Kidney (tissue), 14 donors: ENCODE measurements around the gene GRM2. TPM values are rescaled to one million over a fixed set of nuclear protein-coding genes. Genes with fewer than 3 reads are reported as not detected.

Experiments
- DNase-seq, 5 donors: peaks; one replicate each; pipeline ENCODE4 v3.0.0-alpha.2; 2013 to 2020
- FAIRE-seq: peaks from 2 replicates; lab custom pipeline; 2012; peaks lifted over from hg19 to GRCh38; lab: Jason Lieb, UNC
- H3K27ac ChIP-seq, 2 donors: one replicate each; pipeline ENCODE4 v1.7.0; 2013; ENCODE audit warnings: low read depth in 2 of 2, low read length in 2 of 2, inconsistent platforms in 1 of 2
- H3K27me3 ChIP-seq: one replicate; pipeline ENCODE4 v1.7.1; 2013; ENCODE audit warnings: low read length, inconsistent platforms; ENCODE audit not compliant: control insufficient read depth, insufficient read depth
- H3K36me3 ChIP-seq, 3 donors: one replicate each; pipeline versions ENCODE4 v1.7.0 to v1.7.1; 2013; ENCODE audit warnings: low read length in 3 of 3, control low read depth in 1 of 3, inconsistent platforms in 1 of 3; ENCODE audit not compliant: insufficient read depth in 3 of 3, control insufficient read depth in 2 of 3
- H3K4me1 ChIP-seq, 3 donors: one replicate each; pipeline versions ENCODE4 v1.7.0 to v1.7.1; 2013; ENCODE audit warnings: low read length in 3 of 3, inconsistent platforms in 1 of 3, low read depth in 1 of 3; ENCODE audit not compliant: control insufficient read depth in 2 of 3, insufficient read depth in 2 of 3
- H3K4me3 ChIP-seq, 3 donors: one replicate each; pipeline versions ENCODE4 v1.7.0 to v1.8.1; 2013; ENCODE audit warnings: low read length in 3 of 3, control low read depth in 1 of 3, inconsistent platforms in 1 of 3
- H3K9ac ChIP-seq, 3 donors: one replicate each; pipeline versions ENCODE4 v1.7.0 to v1.7.1; 2013; ENCODE audit warnings: low read length in 3 of 3, control low read depth in 1 of 3, inconsistent platforms in 1 of 3
- H3K9me3 ChIP-seq, 3 donors: one replicate each; pipeline versions ENCODE4 v1.7.0 to v1.7.1; 2013; ENCODE audit warnings: low read length in 3 of 3, control low read depth in 1 of 3, inconsistent platforms in 1 of 3; ENCODE audit not compliant: control insufficient read depth in 2 of 3, insufficient read depth in 1 of 3
- CTCF ChIP-seq: IDR thresholded peaks from 3 replicates; pipeline ENCODE4 v1.5.1; 2012; ENCODE audit warnings: mild to moderate bottlenecking, moderate library complexity, borderline replicate concordance; ENCODE audit not compliant: insufficient read depth; ENCODE audit errors: extremely low read depth
- intact Hi-C: fragments of 100-400 bp; cut with DNase I; formaldehyde crosslinking; loops from one replicate; pipeline ENCODE4 v1.11.1; 2022
- polyA plus RNA-seq: library from polyadenylated mRNA; stranded (reverse); fragments of 350-450 nt; fragmentation: Illumina TruSeq; extraction: RNeasy Lipid Tissue Mini Kit (QIAGEN cat#74804); gene quantifications from one replicate; pipeline ENCODE4 v1.2.3, GENCODE V29; 2014; ENCODE audit warnings: low read depth, low replicate concordance; ENCODE audit not compliant: insufficient read depth
- total RNA-seq: library from RNA; stranded (reverse); fragmentation: NEBNext Ultra II Directional; extraction: Animal tissue kit (Norgen Biotek cat#: 25700); gene quantifications from one replicate; pipeline ENCODE4 v1.2.1, GENCODE V29; 2021
- donor health status: control.
- donor health status: control.
- donor health status: control.
- donor health status: control.
- donor health status: control.
- donor health status: DM: yes; HTN: yes; CAD: no.
- donor health status: Normal renal cell carcinoma (clear cell type).

The GRM2 gene
- total and polyA plus RNA-seq, 2 donors from 2014 or later = 0.57 TPM; not detected in 1

DNA sequence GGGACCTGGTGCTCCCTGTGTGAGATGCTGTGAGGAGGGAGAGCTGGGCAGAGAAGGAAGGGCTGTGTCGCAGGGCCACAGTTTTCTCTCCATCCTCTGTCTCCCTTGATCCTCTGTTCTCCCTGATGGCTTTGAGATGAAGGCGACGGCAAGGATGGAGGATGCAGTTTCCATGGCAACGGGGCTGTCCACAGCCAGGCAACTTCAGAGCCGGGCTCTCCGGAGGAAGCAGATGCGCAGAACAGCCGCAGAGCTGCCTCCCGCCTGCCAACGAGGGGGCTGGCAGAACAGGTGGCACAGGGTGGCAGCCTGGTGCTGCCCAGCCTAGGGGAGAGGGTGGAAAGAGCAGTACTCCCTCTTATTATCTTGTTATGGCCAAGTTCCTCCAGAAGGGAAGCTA is 9.9 kb upstream of the GRM2 start:
- Histone ChIP-seq H3K27ac (no peak overlapping the region), H3K27me3 (no peaks in the 10 kb centered on the region), H3K4me3 (no peak overlapping the region), H3K4me1 (peaks cover 0 to 4% (median 0%) of the 10 kb centered on the region in 3 donors), H3K9ac (no peak overlapping the region), H3K36me3 (peaks cover 0 to 44% (median 28%) of the 10 kb centered on the region in 3 donors), H3K9me3 (no peaks in the 10 kb centered on the region)
- intact Hi-C loops = no loop called here
- no peak for TF ChIP-seq CTCF
- DNase-seq (no peak), FAIRE-seq (no peak)

DNA sequence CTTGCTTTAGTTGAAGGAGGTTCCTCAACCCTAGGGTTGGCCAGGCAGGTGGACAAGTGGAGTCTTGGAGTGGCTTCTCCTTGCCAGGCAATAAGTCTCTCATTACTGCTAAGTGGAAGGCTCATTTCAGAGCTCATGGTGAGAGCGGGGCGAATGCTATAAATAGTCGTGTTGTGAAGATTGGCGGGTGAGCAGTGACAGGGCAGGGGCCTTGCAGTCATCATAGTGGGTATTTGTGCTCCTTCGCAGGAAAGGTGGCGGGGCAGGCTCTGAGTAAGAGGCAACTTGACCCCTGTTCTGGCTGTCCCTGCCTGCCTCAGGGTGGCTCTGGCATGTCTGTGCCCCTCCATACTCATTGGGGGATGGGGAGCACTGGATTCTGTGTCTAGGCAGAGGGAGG is 8.7 kb upstream of the GRM2 start:
- TF ChIP-seq CTCF = no peak
- Histone ChIP-seq H3K4me1 (peaks cover 0 to 4% (median 0%) of the 10 kb centered on the region in 3 donors), H3K9ac (no peak overlapping the region), H3K27me3 (no peaks in the 10 kb centered on the region), H3K4me3 (no peak overlapping the region), H3K9me3 (no peaks in the 10 kb centered on the region), H3K36me3 (peaks cover 0 to 54% (median 29%) of the 10 kb centered on the region in 3 donors), H3K27ac (no peak overlapping the region)
- DNase-seq (no peak), FAIRE-seq (no peak)
- intact Hi-C loops = no loop called here

GRCh38 chr3:51700403-51700802 is 6.5 kb upstream of the GRM2 start:
- H3K36me3 ChIP-seq = peaks cover 3 to 53% (median 29%) of the 10 kb centered on the region in 3 donors

More at GRCh38 chr3:51700403-51700802, 6.5 kb upstream of the GRM2 start:
- Histone ChIP-seq H3K27ac (no peak overlapping the region), H3K4me3 (no peak overlapping the region), H3K9me3 (no peaks in the 10 kb centered on the region), H3K4me1 (peaks cover 0 to 4% (median 0%) of the 10 kb centered on the region in 3 donors), H3K27me3 (no peaks in the 10 kb centered on the region), H3K9ac (no peak overlapping the region)
- TF ChIP-seq CTCF = no peak
- FAIRE-seq = no peak
- DNase-seq = no peak
- intact Hi-C loops = no loop called here
